VCaP (cell line): ENCODE measurements around the gene UMOD.
"Not testable (repeated sequence)": the region's sequence is repeated elsewhere in the genome, so short reads cannot be mapped to it uniquely, and the experiment has no call there.

Experiments
- H3K27ac ChIP-seq: fragments of 450-650 bp; 2 replicates; pipeline ENCODE4 v1.5.1; 2017
- TF ChIP-seq, protein P1 (sequence below): fragments of 450-650 bp; conservative IDR thresholded peaks from 2 replicates; pipeline ENCODE4 v1.5.1; 2017; ENCODE audit warnings: mild to moderate bottlenecking, moderate library complexity

The UMOD gene

DNA sequence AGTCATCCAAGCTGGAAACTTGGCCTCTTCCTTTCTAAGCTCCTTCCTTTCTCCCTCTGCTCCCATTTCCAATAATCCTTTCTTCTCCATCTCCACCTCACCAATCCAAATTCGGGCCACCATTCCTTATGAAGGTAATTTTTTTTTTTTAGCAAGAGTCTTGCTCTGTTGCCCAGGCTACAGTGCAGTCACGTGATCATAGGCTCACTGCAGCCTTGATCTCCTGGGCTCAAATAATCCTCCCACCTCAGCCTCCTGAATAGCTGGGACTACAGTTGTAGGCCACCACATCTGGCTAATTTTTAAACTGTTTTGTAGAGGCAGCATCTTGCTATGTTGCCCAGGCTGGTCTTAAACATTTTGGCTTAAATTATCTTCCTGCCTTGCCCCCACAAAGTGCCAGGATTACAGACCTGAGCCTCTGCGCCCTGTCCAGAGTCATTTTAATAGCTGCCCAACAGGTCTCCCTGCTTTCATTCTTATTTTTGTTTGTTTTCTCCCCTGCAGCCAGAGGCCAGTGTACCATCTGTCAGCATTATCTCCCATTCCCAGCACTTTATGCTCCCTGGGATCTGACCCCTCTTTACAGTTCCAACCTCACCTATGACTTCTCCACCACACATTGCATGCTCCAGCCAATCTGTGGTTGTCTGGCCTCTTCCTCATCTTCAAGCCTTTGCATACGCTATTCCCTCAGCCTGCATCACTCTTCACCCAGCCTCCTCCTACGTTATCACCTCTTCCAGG lies 22.9 kb downstream of the UMOD start:
- TF ChIP-seq, protein P1, sequence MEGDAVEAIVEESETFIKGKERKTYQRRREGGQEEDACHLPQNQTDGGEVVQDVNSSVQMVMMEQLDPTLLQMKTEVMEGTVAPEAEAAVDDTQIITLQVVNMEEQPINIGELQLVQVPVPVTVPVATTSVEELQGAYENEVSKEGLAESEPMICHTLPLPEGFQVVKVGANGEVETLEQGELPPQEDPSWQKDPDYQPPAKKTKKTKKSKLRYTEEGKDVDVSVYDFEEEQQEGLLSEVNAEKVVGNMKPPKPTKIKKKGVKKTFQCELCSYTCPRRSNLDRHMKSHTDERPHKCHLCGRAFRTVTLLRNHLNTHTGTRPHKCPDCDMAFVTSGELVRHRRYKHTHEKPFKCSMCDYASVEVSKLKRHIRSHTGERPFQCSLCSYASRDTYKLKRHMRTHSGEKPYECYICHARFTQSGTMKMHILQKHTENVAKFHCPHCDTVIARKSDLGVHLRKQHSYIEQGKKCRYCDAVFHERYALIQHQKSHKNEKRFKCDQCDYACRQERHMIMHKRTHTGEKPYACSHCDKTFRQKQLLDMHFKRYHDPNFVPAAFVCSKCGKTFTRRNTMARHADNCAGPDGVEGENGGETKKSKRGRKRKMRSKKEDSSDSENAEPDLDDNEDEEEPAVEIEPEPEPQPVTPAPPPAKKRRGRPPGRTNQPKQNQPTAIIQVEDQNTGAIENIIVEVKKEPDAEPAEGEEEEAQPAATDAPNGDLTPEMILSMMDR = no peak

GRCh38 chr16:20327444-20328041 lies 25.0 kb downstream of the UMOD start, which contains the start of gene GP2:
GP2 (minus strand) TSS chr16:20327513; CDS start chr16:20326431, 1,082 bp downstream.
- 0 out of 2 replicates have a peak within 1 kb of the TSS, but pooled peaks have one; percentile 10 for H3K27ac ChIP-seq
- TF ChIP-seq, protein P1 = no peak

More for the DNA sequence above, 22.9 kb downstream of the UMOD start:
- H3K27ac ChIP-seq = no peak overlapping the region

DNA sequence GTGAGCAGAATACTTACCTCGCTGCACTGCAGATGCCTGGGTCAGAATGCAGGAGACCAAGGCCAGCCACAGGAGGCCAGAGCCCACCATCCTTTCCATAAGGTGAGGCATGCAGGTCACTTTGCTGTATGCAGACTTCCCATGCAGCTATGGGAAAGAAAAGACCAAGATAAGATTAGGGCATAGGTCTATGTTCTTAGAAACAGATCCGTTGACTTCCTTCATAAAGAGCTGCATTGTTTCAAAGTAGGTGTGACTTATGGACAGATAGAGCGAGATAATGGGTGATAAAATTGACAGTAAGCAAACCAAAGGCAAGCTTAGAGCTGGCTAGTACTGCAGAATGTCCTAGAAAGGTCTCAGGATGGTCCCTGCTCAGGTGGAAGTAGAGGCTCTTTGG lies 26.2 kb downstream of the UMOD start:
- no peak overlapping the region for H3K27ac ChIP-seq
- TF ChIP-seq, protein P1 = no peak

DNA sequence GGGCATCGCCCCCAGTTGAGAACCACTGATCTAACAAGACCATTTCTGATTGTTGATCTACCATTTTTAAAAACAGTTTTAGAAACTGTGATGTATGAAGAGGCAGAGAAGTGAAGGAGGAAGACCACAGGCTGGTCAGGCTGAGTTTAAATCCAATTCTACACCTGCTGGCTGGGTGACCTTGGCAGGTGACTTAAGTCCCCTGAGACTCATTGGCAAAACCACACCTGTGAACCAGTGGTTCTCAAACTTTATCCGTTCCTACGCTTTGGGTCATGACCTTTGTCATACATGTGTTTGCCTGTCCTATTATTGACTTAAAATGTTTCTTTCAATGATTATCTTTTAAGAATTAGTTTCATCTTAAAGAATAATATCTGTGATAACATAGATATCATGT lies 27.5 kb downstream of the UMOD start:
- TF ChIP-seq, protein P1 = no peak

DNA sequence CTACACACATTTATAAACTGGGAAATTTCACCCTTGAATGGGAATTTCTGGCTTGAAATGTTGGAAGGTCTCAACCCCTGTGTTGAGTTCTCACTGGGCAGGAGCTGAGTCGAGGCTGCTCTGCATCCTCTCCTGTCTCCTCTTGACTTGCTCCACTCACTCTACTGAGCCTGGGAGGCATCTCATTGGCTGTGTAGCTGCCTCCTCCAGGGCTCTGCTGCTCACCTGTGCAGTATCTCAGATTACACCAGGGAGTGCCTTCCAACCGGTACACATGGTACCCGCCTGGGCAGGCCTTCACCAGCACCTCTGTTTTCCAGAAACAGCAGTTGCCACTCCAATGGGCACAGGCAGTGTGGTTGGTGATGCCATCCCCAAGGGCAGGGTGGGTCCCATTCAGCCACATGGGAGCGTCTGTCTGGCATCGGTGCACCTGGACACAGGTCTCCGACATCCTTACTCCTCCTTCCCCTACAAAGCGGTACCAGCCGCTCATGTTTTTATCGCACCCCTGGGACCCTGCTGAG lies 28.9 kb downstream of the UMOD start:
- H3K27ac ChIP-seq = peak overlapping the region; percentile 74
- TF ChIP-seq, protein P1 = no peak

More for the DNA sequence above, 27.5 kb downstream of the UMOD start:
- H3K27ac ChIP-seq = peak overlapping the region; percentile 74

GRCh38 chr16:20322696-20323095 lies 29.8 kb downstream of the UMOD start:
- TF ChIP-seq, protein P1 = no peak
- no peak overlapping the region for H3K27ac ChIP-seq

DNA sequence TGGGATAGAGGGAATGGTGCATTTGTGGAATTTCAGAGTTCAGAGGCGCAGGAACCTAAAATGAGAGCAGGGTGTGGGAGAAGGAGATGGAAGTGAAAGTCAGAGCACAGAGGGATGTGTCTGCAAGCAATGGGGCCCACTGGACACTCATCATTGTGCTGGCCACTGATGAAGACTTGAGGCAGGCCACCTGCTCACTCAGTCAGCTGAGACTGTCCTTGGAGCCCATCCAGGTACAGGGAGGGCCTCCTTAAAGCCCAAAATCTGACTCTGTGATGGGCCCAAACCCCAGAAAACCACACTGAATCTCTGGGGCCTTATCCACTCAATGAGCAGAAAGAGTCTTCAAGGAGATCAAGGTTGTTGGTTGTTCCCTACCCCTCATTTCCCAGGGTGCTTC lies 30.8 kb downstream of the UMOD start:
- H3K27ac ChIP-seq = no peak overlapping the region

DNA sequence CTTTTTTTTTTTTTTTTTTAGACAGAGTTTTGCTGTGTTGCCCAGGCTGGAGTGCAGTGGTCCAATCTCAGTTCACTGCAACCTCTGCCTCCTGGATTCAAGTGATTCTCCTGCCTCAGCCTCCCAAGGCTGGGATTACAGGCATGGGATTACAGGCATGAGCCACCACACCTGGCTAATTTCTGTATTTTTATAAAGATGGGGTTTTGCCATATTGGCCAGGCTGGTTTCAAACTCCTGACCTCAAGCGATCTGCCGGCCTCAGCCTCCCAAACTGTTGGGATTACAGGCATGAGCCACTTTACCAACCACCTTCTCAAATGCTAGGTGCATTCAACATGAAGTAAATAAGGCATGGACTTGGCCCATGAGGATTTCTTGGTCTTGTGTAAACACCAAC lies 31.5 kb downstream of the UMOD start:
- H3K27ac ChIP-seq = not testable (repeated sequence)

More for the DNA sequence above, 30.8 kb downstream of the UMOD start:
- TF ChIP-seq, protein P1 = no peak
